T-helper 1 cell (primary cell): ENCODE results near the gene FIBIN.
"Not testable (repeated sequence)": the region's sequence is repeated elsewhere in the genome, so short reads cannot be mapped to it uniquely, and the experiment has no call there.

ENCODE experiments used
- DNase-seq, 5 donors: peaks; one replicate each; pipeline ENCODE4 v3.0.0-alpha.2; 2012 to 2020

Gene FIBIN

DNA sequence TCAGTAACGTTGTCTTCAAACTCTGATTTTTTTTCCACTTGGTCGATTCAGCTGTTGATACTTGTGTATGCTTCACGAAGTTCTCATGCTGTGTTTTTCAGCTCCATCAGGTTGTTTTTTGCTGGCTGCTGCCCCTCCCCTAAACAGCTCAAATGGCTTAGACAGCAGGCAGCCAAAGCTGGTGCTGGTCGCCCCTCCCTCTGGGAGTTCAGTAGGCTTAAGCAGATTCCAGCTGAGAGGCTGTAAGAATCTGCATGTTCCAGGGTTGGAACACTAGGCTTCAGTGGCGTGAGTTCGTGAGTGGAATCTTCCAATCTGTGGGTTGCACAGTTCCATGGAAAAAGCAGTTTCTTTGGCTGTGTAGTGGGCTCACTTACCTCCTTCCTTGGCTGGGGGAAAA lies 10.3 kb upstream of the FIBIN start:
- no peak for DNase-seq

DNA sequence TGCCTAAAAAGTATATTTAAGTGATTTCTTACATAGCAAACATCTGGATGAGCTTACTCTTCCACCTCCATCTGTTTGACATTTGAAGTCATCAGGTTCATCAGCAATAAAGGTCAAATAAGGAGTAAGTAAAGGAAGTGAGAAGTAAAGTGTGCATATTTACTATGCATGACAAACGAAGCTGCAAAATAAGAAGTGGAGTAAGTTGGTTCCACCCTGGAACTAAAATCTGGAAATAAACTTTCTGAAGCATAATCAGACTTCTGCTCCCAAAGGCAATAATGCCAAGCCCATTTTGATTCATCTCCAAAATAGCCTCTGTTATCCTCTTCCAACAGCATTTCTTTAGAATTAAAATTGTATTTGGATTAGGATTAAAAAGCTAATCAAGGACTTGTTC lies 8.4 kb upstream of the FIBIN start:
- no peak for DNase-seq

DNA sequence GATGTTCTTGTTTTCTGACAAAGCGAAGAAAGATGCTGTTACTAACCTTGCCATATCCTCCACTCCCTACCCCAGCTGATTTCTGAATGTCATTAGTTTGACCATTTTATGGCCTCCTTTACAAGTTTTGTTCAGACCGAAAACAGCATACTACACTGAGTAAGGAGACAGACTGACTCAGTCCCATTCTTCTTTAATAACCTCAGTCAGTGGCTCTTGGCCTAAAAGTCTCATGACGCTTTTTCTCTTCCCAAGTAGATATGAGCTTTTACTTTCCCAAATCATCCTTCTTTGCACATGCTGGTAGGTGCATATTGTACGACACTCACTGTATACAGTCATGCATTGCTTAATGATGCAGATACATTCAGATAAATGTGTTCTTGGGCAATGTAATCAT lies 8.0 kb upstream of the FIBIN start:
- no peak for DNase-seq

DNA sequence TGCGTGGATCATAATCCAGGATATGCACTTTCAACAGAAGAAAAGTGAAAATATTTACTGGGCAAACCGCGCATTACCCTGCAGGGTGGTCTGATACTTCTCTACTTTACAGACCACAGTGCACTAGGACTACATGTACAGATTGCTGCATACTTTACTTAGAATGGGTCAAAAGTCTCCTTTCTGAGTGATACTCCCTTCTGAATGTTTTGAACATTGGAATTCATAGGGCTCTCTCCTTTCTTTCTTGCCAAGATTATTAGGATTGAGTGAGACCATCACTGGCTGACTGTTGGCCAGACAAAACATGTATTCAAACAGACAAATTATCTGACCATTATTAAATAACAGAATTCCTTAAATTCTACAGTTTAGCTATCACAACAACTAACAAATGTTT lies 6.6 kb upstream of the FIBIN start:
- no peak for DNase-seq

DNA sequence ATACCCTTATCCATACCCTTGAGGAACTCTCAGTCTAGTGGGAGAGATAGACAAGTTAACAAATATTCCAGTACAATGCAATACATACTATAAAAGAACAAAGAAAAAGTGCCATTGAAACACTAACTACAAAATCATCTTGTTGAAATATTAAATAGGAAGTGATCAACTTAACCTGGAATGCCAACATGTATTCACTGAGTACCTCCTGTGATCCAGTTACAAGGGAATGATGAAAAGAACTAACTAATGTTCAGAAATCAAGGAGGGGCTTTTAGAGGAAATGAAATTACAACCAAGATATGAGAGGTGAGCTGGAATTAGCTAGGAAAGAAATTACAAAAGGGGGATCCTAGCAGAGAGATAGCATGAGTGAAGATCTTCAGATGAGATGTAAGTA lies 6.2 kb upstream of the FIBIN start:
- DNase-seq = no peak

DNA sequence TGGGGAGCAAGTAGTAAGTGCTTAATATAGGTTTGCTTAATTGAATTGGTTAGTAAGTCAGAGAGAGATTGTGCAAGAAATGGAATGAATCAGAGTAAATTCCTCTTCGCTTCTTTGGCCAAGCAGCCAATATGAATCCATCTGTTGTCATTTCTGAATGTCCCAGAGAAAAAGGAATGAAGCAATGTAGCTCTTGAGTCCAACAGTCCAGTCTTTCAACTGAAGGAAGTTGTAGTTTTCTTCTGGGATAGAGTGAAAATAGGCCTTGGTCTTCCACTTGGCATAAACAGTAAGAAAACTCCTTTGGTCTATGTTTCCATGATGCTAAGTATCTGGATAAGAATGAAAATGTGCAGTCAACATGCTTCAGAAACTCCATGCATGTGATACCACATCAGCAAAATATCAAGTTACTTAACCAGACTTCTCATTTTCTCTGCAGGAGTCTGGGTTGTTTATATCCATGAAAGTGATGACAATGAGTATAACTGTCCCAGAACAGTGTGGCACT lies 1.8 kb upstream of the FIBIN start:
- no peak for DNase-seq

DNA sequence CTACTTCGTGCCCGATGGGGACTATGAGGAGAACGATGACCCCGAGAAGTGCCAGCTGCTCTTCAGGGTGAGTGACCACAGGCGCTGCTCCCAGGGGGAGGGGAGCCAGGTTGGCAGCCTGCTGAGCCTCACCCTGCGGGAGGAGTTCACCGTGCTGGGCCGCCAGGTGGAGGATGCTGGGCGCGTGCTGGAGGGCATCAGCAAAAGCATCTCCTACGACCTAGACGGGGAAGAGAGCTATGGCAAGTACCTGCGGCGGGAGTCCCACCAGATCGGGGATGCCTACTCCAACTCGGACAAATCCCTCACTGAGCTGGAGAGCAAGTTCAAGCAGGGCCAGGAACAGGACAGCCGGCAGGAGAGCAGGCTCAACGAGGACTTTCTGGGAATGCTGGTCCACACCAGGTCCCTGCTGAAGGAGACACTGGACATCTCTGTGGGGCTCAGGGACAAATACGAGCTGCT lies 751 bp downstream of the FIBIN start:
- no peak for DNase-seq

DNA sequence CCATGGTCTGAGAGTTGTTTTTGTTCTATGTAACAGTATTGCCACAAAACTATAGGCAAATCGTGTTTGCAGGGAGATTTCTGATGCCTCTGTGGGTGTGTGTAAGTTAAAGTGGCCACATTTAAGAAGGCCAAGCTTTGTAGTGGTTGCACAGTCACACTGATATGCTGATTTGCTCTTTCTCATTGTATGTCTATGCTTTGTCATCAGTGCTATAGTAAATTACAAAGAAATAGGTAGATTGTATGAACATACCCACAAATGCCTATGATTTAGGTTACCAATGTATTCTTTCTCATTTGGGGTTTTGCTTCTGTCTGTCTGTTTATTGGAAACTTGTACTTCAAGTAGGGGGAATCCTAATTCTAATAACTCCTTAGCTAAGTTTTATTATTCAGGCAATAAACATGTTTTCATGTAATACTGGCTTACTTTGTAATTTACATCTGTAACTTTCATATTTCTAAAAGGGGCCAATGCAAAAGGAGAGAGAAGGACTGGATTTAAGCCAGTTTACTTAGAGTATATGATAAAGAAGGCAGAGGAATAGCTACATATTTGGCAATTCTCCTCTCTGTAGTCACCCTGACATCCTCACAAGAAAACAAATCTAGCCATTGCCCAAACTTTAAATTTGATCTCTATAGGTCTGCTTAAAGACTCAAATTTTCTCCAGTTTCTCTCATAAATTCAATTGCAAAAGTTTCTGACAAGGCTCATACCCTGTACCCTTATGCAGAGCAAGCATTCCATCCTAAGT lies 2.0 kb downstream of the FIBIN start:
- no peak for DNase-seq

DNA sequence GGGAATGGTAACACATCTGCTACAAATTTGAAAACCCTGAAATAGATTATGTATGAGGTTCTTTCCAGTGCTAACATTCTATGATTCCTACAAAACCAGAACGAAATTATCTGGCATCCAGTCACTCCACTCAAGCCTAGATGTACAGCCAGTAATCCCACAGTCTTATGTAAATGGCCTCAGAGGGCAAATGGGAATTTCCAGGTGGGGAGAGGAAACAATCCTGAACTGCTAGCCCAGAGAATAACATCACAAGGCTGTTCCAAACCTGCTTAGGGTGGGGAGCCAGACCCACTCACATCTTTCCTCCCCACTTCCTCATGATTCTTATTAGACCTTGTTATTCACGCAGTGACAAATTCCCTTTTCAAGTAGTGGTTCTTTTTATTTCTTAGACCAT lies 3.5 kb downstream of the FIBIN start:
- DNase-seq = no peak

DNA sequence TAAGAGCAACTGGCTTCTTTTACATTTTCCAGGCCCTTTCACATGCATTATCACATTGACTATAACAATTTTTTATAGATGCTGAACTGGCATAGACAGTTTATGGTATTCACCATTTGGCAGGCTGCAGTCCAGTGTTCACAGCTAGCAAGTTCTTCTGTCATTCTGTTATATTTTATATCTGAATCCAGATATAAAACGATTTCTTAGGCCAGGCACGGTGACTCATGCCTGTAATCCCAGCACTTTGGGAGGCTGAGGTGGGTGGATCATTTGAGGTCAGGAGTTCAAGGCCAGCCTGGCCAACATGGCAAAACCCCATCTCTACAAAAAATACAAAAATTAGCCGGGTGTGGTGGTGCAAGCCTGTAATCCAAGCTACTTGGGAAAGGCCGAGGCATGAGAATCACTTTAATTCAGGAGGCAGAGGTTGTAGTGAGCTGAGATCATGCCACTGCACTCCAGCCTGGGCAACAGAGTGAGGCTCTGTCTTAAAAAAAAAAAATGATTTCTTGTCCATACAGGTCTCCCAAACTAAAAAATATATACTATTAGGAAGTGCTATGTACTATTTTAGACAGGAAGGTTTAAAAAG lies 7.3 kb downstream of the FIBIN start:
- DNase-seq = not testable (repeated sequence)

DNA sequence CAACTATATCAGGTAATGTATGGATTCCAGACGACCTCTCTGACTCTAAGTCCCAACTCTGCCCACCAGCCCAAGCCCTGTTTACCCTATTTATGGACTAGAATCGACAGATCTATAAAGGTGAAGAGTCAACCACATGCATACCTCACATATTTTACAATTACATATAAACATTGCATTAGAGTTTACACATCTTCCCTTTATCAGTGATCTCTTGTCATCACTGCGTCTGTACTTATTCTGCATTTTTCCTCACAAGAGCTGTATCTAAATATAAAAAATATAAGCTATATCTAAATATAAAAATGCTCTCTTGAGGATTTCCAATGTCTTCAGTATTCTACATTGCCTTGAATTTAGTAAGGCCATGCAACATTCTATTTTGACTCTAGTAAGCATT lies 8.5 kb downstream of the FIBIN start:
- no peak for DNase-seq

DNA sequence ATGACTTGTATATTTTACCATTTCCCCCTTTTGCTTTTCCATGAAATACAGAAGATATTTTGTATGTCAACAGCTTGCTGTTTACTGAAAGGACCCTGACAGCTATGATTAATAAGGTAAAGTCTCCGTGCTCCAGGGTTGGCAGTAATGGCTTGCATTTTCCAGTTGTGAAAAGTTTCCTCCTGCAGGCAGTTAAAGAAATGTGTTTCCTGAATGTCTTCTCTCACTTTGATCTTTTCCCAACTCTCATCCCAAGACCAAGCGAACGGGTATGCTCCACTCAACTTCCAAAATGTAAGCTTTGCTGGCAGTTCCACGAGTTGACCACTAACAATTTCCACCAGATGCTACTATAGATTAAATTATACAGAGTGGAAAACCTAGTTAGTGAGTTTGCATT lies 8.9 kb downstream of the FIBIN start:
- DNase-seq = no peak

DNA sequence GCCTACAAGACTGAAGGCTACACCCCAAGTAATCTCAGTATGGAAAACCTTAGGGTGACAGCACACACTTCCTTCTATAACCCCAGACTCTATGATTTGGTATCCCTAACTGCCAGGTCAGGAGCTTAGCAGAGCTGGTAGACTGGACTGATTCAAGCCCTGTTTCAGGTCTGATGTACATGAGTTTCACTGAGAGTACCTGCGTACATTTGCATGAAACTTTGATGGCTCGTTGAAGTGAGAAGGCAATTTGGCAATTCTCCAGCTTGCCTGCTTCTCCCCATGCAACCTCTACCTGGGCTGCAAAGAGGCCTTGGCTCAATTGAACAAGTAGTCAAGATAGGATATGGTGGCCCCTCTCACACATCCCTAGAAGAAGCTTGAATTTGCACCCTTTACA lies 10.2 kb downstream of the FIBIN start:
- no peak for DNase-seq

DNA sequence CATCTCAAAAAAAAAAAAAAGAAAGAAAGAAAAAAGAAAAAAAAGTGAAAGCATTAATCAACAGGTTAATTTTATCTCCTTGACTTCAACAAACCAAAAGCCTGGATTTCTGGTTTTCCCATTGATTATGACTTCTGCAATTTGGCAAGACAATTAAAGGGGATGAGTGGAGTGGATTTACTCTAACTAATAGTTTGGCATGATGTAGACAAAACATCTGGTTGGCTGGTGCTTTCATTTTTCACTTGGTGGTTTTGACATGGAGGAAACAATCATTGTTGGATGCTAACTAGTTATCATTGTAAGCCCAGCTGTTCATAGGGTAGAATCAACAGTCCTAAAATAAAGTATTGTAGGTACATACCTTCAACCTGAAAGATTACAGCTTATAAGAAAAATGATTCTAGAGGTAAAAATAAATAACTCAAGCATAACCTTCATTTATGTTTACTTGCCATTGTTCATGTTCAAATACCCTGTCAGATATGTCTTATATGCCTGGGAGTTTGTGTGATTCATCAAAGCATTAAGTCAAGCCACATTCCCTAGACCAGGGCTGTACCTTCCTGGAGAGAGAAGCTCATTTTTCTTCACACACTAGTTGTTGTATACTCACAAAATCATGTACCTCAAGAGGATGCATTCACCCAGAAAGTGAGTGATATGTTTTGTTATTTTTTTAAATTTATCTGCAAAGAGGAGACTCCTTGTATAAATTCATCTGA lies 15.1 kb downstream of the FIBIN start:
- DNase-seq = no peak

DNA sequence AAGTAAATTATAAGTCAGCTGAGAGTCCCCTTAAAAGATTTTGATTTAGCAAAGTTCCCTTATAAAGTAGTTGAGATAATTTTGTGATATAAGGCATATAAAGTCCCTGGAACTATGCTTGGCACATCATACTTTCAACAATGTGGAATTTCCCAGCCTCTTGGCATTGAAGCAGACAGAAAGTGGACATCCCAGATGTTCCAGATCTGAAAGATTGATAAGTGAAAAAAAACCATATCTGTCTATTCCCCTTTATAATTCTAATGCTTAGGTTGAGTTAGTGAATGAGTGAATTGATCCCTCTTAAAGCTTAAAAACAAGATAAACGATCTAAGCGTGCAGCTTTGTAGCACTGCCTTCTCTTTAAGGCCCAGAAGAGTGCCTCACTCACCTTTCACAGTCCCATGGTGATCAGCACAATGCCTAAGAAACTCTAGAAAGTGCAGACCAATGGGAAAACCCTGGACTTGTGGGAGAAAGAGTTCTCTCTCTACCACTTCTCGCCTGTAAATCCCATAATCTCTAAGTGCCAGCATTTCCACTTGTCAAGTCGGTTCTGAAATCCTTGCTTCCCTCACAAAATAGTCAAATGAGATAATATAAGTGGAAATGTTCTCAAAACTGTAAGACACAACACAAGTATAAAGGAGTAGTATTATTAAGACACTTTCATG lies 17.8 kb downstream of the FIBIN start:
- no peak for DNase-seq

DNA sequence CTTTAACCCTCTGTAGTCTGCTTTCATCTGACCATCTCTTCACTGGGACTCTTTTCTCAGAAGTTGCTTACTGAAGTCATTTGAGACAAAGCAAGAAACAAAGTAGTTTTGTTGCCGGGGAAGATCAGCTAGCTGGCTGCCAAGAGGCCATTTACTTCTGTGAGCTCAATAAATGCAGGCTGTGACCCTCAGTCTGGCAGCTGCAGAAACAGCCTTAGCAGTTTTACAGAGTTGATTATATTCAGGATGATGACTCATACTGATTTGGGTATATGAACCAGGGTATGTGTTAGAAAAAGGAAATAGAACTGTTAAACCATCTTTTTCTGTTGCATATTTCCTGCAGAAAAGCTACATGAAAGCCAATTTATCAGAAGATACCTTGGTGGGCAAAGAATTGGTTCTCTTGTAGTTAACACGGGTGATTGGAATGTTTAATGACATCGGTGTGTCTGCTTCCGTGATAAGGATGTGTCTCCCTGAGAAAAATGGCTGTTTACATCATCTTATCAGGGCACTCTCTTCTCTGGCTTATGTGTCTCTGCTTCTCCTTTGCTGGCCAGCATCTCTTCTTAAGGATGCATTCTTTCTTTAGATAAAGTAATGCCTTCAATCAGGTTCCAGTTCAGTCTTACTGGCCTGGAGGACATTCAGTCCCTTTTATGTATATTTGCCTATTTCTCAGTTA lies 18.5 kb downstream of the FIBIN start:
- DNase-seq = peak in 1 of 5 donors; percentile 20

DNA sequence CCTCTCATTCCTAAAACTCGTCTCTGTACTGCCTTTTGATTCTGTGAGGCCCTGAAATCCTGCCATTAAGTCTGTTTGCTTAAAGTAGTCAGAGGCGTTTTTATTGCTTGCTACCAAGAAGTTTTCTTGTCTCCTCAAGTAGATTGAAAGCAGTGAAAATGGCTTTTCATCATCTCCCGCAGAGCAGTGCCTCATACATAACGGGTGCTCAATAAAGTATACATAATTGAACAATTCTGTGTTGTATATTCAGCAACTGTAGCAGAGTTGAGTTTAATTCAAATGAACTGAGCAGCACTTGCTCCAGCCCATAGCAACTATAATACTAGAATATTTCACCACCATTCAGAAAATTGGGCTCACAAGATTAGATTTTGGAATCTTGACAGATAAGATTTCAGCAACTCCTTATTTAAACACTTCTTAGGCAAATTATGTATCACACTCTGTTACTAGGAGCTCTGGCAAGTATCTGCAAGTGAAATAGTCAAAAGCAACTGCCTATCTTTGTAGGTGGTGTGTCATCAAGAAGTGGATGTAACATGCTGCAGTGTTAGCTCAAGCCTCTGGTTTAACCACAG lies 20.0 kb downstream of the FIBIN start:
- DNase-seq = no peak

DNA sequence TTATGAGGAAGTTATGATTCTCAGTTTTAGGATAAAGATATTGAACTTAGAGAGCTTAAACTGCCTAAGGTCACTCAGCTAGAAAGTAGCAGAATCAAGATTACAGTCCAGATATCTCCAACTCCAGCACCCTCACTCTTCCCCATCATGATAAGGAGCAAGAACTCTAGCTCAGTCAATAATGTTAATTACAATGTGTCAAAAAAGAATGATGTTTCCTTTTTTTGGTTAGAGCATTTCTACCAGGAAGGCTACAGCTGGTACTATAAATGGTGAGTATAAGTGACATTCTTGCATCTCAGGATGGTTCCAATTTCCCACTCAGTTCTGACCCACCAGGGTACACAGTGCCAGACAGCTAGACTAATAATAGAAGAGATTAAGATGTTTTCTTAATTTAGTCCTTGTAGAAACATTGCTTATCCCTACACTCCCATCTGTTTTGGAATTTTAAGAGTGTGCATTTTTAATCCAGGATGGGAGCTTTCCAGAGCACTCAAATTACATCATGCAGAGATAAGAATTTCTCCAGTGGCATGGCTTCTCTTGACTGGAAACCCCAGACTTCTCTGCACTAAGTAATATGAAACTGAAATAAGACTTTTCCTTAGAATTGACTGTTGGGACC lies 25.1 kb downstream of the FIBIN start:
- no peak for DNase-seq

DNA sequence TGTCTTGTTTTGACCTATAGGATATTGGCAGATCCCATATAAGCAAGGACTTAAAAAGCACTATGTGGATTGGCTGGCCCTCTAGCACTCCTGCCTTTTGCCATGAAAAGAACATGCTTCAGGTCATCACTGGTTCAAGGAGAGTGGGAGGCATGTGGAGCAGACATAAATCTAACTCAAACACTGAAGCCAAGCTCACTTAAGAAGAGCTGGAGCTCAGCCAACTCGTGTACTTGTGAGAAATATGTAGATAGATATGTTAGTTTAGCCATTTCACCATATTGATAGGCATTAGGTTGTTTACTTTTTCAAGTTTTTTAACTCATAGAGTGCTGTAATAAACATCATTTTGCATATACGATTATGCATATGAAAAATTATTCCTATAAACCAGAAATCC lies 26.8 kb downstream of the FIBIN start:
- no peak for DNase-seq

DNA sequence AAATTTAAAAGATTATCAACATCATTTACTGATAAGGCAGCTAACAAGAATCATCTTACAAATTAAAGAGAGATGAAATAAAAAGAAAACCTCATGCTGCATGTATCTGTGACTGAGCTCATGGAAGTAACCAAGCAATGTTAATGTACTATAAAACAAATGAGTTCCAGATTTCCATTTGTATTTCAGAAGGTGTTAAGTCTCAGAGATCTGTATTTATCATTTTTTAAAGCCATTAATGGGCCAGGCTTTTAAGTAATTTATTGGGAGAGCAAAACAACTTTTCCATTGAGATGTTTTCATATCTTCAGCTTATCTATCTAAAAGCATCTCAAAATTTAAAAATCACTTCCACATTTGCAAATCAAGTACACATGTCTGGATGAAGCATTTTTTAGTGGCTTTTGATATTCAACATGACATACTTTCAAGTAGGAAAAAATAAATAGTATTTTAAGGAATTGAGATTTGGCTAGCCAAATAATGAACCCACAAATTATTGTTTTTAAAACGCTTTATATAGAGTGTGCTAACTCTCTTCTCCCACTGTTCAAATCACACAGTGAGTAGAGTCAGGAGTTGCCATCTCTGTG lies 28.8 kb downstream of the FIBIN start:
- DNase-seq = no peak

DNA sequence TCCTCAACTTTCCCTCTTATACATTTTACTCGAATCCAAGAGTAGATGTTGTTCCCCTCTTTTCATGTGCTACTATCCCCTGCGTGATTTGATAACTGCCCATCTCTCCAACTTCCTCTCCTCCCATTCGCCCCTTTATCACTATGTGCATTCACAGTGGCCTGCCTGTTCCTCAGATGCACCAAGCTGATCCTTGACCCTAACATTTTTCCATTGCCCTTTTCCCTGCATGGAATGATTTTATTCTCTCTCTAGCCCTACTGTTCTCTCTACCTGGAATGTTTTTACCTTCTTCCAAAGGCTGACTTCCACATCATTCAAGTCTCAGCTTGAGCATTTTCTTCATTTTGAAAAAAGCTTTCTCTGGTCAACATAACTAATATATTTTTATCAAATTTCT lies 31.0 kb downstream of the FIBIN start:
- DNase-seq = no peak
